ENCODE results near the gene IYD. TPM values are rescaled to one million over a fixed set of nuclear protein-coding genes. Genes with fewer than 3 reads are reported as not detected.

The IYD gene
- total RNA-seq, 1 donor from 2014 or later: 1.2 TPM

DNA sequence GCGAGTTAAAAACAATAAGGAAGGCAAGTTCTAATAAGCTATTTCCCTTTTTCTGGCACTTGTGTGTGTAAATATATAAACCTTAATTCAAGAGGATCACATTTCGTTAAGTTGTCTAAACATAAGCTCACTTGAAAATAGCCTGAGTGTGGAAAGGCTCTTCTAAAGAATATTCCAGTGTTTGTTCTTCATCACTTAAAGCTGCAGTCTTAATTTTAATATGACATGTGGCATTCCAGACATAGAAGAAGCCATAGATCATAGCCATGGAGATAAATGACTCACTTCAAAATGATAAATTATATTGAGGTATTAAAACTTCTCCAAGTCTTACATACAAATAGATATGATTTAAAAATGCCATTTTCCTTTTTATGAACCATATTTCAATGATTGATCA is 42.1 kb downstream of the IYD start:
- H3K9me3 ChIP-seq: no peaks in the 10 kb centered on the region
- H3K4me3 ChIP-seq: no peak overlapping the region
- H3K27me3 ChIP-seq: no peaks in the 10 kb centered on the region
- H3K4me1 ChIP-seq: peaks cover 14% of the 10 kb centered on the region
- intact Hi-C loops (cut with DNase I): no loop called here
- TF ChIP-seq, protein P1, sequence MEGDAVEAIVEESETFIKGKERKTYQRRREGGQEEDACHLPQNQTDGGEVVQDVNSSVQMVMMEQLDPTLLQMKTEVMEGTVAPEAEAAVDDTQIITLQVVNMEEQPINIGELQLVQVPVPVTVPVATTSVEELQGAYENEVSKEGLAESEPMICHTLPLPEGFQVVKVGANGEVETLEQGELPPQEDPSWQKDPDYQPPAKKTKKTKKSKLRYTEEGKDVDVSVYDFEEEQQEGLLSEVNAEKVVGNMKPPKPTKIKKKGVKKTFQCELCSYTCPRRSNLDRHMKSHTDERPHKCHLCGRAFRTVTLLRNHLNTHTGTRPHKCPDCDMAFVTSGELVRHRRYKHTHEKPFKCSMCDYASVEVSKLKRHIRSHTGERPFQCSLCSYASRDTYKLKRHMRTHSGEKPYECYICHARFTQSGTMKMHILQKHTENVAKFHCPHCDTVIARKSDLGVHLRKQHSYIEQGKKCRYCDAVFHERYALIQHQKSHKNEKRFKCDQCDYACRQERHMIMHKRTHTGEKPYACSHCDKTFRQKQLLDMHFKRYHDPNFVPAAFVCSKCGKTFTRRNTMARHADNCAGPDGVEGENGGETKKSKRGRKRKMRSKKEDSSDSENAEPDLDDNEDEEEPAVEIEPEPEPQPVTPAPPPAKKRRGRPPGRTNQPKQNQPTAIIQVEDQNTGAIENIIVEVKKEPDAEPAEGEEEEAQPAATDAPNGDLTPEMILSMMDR (IDR thresholded peaks at IDR 0.05): no peak
- DNase-seq (no peak), ATAC-seq (no peak)
- no peaks in the 10 kb centered on the region for H3K36me3 ChIP-seq
- H3K27ac ChIP-seq: no peak overlapping the region

DNA sequence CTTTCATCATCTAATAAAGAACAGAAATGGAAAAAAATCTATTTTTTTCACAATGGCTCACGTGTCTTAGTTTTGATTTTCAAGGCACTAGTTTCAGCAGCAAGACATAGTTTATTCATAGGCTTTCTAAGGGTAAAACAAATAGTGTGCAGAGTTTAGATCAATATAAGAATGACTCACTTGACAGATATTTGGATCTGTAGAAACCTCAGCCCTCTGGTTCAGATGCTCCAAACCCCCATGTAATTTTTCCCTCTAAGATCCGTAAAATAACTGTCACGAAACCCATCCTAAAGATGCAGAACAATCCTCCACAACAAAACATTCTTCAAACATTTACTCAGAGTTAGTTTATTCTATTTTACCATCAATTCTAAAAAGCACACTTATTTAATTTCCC is 43.4 kb downstream of the IYD start:
- Histone ChIP-seq H3K36me3 (no peaks in the 10 kb centered on the region), H3K9me3 (no peaks in the 10 kb centered on the region), H3K27ac (no peak overlapping the region), H3K27me3 (no peaks in the 10 kb centered on the region), H3K4me1 (peaks cover 14% of the 10 kb centered on the region), H3K4me3 (no peak overlapping the region)
- ATAC-seq (no peak), DNase-seq (no peak)
- TF ChIP-seq, protein P1 (IDR thresholded peaks at IDR 0.05): no peak
- intact Hi-C loops (cut with DNase I): no loop called here

DNA sequence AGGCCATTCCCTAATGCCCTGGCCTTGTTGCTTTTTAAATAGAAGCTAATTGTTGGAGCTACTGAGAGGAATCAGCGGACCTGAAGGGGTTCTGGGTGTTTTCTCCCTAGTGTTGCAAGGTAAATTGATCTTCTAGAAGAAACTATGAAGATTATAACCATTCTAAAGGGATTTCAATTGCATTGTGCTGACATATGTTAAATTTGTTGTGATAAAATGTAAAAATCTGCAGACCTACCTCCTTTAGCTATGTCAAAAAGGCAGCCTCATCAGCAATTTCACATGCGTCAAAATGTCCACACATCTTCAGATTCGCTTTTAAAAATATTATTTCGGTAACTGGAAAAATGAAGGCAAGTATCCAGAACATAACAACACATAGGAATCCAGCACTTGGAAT is 44.4 kb downstream of the IYD start:
- Histone ChIP-seq H3K27ac (no peak overlapping the region), H3K9me3 (no peaks in the 10 kb centered on the region), H3K4me1 (peaks cover 14% of the 10 kb centered on the region), H3K27me3 (no peaks in the 10 kb centered on the region), H3K4me3 (no peak overlapping the region), H3K36me3 (no peaks in the 10 kb centered on the region)
- DNase-seq (no peak), ATAC-seq (no peak)
- intact Hi-C loops (cut with DNase I): no loop called here
- TF ChIP-seq, protein P1 (IDR thresholded peaks at IDR 0.05): no peak

DNA sequence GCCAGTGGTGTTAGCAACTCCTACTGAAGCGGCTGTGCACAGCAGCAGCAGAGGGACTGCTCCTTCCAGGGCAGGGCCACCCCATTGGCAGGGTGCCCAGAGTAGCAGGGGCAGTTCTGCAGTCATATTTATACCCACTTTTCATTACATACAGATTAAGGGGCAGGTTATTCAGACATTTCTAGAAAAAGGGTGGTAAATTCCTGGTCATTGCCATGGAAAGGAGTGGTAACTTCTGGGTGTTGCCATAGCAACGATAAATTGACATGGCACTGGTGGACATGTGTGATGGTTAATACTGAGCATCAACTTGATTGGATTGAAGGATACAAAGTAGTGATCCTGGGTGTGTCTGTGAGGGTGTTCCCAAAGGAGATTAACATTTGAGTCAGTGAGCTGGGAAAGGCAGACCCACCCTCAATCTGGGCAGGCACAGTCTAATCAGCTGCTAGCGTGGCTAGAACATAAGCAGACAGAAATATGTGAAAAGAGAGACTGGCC is 45.0 kb downstream of the IYD start:
- no peaks in the 10 kb centered on the region for H3K27me3 ChIP-seq
- H3K9me3 ChIP-seq: no peaks in the 10 kb centered on the region
- ATAC-seq (no peak), DNase-seq (no peak)
- H3K36me3 ChIP-seq: no peaks in the 10 kb centered on the region
- intact Hi-C loops (cut with DNase I): no loop called here
- no peak overlapping the region for H3K27ac ChIP-seq
- TF ChIP-seq, protein P1 (IDR thresholded peaks at IDR 0.05): no peak
- no peak overlapping the region for H3K4me3 ChIP-seq
- H3K4me1 ChIP-seq: peaks cover 14% of the 10 kb centered on the region

DNA sequence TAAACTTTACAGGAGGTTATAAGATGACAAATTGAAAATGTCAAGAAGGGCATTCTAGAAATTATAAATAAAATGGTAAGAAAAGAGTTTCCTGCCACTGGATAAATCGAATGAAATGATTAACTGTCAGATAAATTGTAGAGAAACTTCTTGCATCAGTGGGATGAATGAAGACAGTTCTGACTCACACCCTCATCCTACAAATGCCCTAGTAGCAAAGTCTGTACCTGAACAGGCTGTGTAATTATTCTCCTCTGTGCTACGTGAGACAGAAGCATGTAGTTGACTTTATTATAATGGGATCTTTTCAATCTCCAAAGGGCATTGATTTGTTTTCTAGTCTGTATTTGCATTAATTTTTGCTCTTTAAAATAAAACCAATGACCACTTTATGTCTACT is 47.3 kb downstream of the IYD start:
- H3K36me3 ChIP-seq: no peaks in the 10 kb centered on the region
- H3K4me1 ChIP-seq: peaks cover 4% of the 10 kb centered on the region
- TF ChIP-seq, protein P1 (IDR thresholded peaks at IDR 0.05): no peak
- H3K4me3 ChIP-seq: no peak overlapping the region
- H3K9me3 ChIP-seq: no peaks in the 10 kb centered on the region
- DNase-seq (no peak), ATAC-seq (no peak)
- H3K27me3 ChIP-seq: no peaks in the 10 kb centered on the region
- intact Hi-C loops (cut with DNase I): no loop called here
- no peak overlapping the region for H3K27ac ChIP-seq

DNA sequence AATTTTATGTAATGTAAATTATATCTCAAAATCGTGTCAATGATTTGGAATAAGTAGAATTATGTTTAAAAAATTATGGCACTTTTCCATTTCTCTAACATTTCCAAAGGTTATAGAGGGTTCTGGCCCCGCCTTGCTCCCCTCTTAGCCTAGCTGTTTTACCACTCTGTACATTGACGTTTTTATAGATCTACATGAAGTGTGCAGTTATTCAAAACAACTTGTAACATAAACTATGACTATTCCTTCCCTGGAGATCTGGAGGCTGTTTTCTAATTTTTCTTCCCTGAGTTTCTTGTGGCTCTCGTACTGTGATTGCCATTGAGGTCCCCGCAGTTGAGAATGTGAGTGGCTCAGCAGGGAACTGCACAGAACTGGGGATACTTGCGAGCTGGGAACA is 48.4 kb downstream of the IYD start:
- no peak for ATAC-seq
- TF ChIP-seq, protein P1 (IDR thresholded peaks at IDR 0.05): no peak
- no peaks in the 10 kb centered on the region for H3K36me3 ChIP-seq
- H3K27me3 ChIP-seq: no peaks in the 10 kb centered on the region
- H3K9me3 ChIP-seq: no peaks in the 10 kb centered on the region
- H3K4me1 ChIP-seq: peaks cover 4% of the 10 kb centered on the region
- no peak overlapping the region for H3K4me3 ChIP-seq
- H3K27ac ChIP-seq: no peak overlapping the region
- DNase-seq: no peak
- intact Hi-C loops (cut with DNase I): no loop called here
